DMS53 (cell line): ENCODE measurements around the gene ZNF385C.

Experiments used
- DNase-seq: peaks from one replicate; lab custom pipeline; 2025; lab: John Stamatoyannopoulos, UW

The ZNF385C gene

DNA sequence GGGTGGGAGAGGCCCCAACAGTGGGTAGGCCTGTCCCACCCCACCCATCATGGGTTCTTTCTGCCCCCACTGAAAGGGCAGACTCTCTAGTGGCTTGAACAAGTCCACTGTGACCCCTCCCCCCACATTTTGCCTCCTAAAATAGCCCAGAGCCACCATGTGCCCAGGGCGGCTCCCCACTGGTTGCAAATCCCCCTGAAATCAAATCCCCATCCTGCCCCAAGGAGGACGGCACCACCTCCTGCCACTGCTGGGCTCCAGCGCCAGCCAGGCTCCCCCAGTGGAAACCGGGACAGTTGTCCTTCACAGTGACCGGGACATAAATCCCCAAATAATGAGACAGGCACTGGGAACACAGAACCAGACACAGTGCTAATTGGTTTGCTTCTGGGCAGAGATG is 20.5 kb downstream of the ZNF385C start:
- no peak for DNase-seq

DNA sequence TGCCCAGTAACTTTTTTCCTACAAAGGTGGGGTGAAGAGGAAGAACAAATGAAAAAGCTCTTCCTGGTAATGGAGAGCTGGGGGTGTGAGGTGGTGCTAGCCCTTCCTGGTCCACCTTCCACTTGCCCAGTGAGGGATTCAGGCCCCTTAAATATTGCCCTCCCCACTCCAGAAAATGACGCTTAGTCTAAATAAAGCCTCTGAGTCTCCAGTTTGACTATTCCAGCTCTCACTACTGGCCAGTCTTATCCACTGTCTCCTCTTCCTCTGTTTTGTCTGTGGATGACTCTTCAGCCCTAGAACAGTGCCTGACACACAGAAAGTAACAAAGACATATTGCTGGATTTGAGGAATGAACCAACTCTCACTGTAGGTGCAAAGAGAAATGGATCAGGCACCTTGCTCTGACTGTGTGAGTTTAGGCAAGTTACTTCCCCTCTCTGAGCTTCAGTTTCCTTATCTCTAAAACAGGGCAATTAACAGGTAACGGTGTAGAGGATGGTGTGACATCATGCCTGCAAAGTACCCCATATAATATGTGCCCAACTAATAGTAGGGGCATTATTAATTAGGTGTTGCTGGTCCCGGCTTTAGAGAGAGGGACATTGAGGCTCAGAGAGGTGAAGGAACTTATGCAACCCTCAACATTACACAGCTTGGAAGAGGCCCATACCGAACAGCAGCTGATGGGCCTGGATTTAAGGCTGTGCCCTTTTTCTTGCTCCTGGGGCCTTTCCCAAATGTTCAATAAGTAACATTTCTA is 21.3 kb downstream of the ZNF385C start:
- DNase-seq, result no peak

DNA sequence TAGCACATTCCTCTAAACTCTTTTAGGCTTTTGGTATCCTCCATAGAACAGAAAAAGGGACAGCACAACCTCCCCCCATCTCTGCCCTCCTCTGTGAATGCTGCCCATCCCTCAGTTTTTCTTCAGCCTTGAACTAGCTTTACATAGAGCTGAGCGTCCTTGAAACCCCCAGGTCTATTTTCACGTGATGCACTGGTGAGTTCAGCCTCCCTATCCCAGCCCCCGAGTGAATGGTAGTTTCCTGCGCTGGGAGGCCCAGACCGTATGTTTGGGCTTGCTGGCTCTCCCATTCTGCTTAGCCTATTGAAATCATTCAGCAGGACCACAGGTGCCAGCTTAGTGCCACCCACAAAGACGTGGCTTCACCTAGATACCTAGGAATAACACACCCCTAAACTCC is 22.5 kb downstream of the ZNF385C start:
- no peak for DNase-seq

DNA sequence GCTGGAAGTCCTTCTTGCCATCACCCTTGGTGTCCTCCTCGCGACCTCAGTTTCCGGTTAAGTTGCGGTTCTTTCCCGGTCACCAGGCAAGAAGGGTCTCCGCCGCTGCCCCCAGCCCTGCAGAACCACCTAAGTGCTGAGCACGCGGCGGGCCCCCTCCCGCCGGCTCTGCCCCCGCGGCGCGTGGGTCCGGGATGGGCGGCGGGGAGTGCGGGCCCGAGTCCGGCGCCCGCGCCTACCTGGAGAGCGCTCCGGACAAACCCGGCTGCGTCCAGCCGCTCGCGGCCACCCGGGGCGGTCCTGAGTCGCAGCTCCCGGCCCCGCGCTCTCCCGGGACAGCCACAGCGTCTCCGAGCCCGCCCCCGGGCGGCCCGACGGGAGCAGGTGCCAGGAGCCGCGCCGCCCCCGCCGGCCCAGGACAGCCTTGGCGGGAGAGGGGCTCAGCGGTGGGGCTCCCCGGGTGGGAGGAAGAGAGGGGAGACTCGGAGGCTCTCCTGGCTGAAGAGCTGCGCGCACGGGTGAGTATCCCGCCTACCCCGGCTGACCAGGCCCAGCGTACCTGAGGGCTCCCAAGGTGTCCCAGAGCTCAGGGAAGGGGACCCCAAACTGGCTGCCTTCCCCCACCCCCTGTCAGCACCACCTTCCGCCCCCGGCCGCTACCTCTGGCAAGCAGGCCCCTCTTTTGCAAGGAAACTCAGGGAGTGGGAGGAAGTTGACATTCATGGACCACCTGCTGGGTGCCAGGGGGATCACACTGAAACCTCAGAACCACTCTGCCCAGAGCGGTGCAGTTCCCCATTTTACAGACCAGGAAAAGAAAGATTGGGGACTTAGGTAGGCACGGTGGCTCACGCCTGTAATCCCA is 25.7 kb downstream of the ZNF385C start:
- peak; percentile 68 for DNase-seq

DNA sequence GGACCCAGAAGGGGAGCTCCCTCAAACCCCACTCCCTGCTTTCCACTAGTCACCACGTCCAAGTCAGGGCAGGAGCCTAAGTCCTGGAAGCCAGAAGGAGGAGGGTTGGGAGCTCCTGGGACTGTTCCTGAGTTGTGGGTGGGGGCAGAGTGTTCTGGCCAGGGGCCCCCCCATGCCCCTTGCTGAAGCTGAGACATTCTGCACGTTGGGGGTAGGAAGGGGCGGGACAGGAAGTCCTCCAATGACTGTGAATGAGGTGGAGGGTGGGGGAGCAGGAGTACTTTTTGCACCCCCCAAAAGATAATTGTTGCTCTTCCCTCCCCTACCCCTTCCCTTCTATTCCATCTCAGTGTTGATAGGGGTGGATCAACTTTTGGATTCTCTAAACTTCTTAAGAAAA is 26.5 kb downstream of the ZNF385C start:
- DNase-seq, result no peak

DNA sequence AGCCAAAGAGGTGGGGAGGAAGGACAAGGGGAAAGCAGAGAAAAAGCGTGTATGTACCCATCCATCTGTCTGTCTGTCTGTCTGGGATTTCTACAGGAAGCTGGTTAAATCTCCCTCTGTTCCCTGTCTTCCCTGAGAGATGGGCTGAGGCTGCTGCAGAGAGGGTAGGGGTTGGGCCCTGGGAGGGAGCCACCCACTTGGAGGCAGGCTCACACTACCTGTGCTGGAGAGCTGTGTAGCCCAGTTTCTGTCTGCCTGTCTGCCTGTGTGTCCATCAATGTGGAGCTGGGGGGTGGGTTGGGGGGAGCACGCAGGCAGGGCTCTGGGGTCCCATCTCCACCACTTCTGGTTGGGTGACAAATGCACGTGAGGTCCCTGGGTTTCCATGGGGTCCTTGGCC is 29.3 kb downstream of the ZNF385C start:
- peak; percentile 44 for DNase-seq

DNA sequence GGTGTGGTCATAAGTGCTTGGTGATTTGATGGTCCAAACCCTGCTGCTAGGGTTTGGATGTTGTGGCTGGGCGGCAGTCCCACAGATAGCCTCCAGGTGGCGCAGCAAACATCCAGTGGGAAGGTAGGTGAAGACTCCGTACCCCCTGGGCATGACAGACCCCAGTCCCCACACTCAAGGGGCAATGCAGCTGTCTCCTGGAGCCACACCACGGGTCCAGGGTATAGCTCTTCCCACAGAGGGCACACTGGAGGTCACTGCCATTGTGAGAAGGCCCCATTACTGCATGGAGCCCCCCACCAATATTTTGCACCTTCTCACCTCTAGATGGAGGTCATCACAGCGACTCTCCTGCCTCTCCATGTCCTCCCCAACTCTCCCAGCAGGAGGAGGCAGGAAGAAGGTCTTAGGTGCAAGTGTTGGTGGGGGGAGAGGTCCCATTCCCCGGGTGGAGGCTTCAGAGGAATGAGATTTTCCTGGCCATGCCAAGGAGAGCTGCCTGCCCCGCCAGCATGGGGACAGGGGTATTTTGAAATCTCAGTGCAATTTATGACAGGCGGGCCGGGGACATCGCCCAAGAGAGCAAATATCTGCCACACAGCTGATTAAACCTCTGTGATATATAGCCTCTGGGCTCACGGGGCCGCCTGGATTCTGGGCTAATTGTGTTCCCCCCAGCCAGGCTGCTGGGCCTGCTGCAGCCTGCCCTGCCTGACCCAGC is 30.7 kb downstream of the ZNF385C start:
- DNase-seq, result peak; percentile 59

DNA sequence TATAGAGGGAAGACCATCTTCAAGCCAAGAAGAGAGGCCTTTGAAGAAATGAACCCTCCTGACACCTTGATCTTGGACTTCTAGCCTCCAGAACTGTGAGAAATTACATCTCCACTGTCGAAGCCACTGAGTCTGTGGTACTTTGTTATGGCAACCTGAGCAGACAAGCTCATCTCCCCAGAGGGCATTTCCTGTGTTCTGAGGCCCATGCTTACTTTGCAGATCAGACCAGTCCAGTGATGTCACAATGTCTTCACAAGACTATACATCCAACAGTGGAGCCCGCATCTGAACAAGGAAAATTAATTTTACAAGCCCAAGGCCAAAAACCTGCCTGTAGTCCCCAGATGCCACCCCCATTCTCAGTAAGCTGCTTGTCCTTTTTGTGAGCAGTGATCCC is 33.1 kb downstream of the ZNF385C start:
- no peak for DNase-seq

DNA sequence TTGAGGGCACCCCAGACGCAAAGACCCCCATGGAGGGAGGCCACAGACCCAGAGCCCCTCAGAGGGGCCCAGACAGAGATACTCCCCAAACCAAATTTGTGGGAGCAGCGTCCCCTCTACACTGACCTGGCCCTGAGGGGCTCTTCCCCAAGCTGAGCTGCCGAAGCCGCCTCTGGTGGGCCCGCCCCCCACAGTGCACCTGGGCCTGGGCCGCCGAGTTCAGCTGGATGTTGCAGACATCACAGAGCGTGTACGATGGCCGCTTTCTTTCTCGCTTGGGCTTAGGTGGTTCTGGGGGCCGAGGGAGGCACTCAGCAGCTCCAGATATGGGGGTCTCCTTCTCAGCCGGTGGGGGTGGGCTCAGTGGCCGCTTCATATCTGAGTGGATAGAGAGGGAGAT is 35.6 kb downstream of the ZNF385C start:
- DNase-seq, result no peak

DNA sequence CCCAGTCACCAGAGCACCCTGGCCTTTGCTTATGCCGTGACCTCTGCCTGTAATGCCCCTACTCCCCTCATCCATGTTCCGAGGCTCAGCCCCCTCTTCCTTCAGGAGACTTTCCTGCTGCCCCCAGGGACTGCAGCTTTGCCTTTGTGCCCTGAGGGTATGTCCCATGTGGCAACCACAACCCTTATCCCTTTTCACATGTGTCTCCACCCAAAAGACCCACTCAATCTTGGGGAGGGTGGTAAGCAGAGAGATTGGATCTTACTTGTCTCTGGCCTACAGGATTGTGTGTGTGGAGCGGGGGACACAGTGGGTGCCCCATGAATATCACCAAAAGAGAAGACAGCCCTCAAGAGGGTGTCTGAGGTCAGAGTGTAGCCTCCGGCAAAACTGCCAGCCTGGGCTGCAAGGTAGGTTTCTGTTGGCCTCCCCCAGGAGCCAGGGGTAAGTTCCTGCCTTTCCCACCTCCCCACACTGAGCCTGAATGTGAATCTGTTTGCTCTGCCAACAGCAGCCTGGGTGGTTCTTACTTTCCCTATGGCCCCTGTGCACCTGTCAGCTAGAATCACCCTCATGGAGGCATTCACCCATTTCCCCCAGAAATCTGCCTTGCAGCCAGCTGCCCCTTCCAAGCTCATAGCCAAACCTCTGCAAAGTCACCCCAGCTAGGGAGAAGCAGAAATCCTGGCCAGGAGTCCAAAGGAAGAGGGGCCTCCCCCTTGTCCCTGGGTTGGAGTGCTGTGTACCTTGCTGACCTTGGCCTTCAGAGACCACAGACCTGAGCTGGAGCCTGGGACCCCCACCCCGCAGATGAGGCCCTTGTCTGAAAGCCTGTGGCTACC is 36.4 kb downstream of the ZNF385C start:
- no peak for DNase-seq

DNA sequence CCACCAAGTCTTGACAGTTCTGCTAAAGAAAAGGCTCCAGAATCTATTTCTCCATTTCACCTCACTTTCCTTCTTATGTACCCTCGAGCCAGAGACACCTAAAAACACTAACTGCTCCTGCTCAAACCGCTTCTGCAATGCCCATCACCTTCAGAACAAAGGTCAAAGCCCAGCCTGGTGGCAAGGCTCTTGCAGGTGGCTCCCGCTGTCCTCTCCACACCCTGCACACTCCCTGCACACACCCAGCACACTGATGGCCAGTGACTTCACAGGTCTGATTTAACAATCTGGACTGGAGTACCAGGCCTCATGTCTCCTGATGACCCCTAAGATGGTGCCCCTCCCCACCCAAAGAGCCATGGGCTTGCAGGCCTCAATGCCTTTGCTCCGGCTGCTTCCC is 38.0 kb downstream of the ZNF385C start:
- DNase-seq, result no peak

DNA sequence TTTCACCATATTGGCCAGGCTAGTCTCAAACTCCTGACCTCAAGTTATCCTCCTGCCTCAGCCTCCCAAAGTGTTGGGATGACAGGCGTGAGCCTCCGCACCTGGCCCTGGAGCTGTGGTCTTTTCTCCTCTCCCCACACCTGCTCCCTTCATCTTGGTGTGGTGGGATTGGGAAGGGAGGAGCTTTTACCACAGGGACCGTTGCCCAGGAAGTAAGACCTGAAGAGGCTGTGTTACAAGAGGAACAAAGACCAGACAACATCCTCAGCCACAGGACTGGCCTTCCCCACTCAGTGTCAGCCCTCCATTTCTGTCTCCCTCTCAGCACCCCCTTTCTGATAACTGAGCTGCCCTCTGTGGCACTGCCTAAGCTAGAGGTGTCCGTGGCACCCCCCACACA is 38.5 kb downstream of the ZNF385C start:
- DNase-seq, result no peak

DNA sequence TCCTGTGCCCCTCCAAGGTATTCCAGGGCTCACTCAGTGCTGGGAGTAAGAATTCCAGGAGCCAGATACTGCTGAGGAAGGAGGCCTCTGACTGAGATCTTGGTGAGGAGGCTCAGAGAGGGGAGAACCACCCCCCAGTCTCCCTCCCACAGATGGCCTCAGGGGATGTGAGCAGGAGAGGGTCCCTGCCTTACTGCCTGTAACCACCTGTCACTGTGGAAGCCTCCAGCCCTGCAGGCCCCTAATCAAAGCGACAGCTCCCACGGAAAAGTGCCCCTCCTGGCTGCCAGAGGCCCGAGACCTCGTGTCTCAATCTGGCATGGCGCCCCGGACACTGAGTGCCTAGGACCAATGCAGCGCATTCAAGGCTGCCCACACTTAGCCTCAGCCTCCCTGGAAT is 40.2 kb downstream of the ZNF385C start:
- no peak for DNase-seq

DNA sequence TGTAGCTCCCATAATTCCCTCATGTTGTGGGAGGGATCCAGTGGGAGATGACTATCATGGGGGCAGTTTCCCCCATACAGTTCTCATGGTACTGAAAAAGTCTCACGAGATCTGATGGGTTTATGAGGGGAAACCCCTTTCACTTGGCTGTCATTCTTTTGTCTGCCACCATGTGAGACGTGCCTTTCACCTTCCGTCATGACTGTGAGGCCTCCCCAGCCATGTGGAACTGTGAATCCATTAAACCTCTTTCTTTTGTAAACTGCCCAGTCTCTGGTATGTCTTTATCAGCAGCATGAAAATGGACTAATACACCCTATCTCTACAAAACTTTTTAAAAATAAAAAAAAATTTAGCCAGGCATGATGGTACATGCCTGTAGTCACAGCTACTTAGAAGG is 41.6 kb downstream of the ZNF385C start:
- DNase-seq, result no peak

DNA sequence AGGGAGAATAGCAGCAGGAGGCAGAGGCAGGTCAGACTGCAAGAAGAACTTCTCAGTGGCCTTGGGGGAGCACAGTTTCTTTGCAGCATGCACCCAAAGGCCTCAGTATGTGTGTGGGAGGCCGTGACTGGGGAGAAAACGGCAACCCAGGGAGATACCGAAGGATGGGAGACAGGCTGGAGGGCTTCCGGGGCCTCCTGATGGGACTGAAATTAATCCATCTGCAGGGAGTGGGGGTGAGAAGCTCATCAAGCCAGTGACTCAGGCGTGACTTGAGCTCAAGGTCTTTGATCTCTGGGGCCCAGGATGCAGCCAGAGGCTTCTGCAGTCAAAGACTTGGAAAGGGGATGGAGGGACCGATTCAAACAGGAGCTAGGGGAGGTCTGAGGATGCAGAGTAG is 42.8 kb downstream of the ZNF385C start:
- peak; percentile 32 for DNase-seq

DNA sequence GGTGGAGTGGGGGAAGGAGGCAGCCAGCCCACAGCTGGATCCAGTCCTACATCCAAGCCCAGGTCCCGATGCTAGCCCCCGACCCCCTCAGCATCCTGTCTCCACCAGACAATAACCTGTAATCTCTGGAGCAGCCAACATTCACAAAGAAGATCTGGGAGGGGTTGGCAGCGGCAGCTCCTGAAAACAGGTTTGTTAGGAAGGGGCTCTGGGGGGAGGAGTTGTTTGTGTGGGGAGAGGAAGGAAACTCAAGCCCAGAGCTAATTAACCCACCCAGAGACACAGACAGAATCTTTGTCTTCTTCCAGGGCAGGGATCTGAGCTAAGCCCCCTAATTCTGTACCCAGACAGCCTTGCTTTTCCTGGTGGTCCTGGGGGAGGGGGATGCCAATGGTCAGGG is 43.2 kb downstream of the ZNF385C start:
- DNase-seq, result no peak

DNA sequence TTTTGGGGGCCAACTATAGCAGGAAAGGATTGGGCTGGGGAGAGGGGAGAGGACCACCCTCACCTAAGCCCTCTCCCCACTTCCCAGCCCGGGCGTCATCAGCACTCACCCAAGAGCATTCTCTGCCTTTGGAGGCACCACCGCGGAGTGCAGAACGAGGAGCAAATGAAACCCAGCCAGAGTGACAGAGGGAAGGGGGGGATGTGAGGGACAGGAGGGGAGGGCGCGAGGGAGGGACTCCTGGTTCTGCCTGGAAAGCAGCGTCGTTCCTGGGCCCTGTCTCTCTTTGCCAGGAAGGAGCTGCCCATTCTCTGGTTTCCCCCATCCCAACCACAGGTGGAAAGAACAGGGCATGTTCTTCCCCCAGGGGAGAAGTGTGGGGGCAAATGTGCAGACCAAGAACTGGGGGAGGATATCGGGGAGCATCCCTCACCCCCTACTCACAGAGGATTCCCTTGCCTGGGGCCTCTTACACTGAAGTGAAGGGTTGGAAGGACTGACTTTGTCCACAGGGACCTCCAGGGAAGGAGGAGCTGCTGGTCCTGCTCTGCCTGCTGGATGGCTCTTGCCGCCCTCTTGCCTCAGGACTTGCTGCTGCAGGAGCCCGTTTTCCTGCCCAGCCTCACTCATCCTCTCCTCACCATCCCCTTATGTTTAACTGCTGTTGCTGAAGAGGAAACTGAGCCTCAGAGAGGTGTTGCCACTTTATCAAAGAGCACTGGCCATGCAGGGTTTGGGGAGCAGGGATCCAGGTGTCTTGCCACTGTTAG is 44.4 kb downstream of the ZNF385C start:
- DNase-seq, result no peak

DNA sequence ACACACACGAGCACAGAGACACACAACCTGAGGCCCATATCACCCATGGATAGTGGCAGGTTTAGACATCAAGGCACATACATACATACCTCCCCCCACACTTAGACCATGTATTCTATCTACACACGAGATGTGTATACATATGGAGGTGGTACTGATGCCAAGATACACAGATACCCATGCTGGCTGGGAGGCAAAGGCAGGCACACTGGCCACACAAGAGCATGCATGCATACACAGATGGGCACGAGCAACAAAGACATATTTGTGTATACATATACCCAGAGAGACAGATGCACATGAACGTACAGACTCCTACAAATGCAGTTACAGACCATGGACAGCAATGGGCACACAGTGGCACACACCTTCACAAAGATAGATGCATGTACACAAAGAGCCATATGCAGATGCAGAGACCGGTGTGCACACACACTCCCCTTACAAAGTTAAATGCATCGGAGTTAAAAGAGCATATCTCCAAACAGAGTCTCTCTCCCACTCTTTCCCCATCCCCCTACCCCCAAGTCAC is 45.9 kb downstream of the ZNF385C start:
- DNase-seq, result no peak

DNA sequence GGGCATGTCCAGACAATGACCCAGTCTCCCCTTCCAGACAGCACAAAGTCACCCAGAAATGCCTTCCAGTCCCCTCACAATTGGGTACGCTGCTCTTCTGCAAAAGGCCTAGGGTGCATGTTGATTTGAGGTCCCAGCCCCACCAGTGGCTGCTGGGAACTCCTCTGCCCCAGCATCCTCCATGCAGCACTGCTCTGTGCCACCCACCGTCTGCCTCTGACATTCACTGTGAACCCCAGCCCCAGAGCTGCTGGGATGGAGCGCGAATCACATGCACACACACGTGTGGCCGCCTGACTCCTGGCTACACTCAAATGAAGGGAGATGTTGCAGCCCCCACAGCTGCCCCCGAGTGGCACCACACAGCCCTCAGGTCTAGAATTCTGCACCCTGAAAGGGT is 46.6 kb downstream of the ZNF385C start:
- DNase-seq, result no peak

DNA sequence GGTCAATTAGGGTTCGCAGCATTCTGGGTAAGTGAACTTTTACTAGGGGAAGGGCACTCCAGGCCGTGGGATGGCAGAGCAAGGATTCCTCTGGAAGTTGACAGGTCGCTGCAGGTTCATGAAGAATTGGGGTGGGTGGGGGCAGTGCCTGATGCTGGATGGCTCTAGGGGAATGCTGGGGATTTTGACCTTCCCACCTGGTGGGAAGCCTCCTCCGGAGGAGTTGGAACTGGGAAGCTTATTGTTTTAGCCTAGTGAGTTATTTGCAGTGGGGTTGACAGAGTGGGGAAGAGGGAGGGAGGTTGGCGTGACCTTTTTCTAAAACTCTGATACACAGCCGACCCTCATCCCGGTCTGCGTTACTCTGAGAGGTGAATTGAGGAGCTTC is 47.3 kb downstream of the ZNF385C start:
- DNase-seq, result no peak
